BLaER1 (cell line): ENCODE measurements around the gene ZFYVE21.
A peak's percentile ranks its signal among the peaks of the same experiment; 100 is the strongest.

Source experiments
- H3K27ac ChIP-seq: shearing (Covaris generic); formaldehyde crosslinking; 2 replicates; pipeline ENCODE4 v1.8.1; 2022
- H3K27me3 ChIP-seq: shearing (Covaris generic); formaldehyde crosslinking; 2 replicates; pipeline ENCODE4 v1.8.1; 2022
- H3K36me3 ChIP-seq: shearing (Covaris generic); formaldehyde crosslinking; 2 replicates; pipeline ENCODE4 v1.8.1; 2022
- H3K4me1 ChIP-seq: shearing (Covaris generic); formaldehyde crosslinking; 2 replicates; pipeline ENCODE4 v1.8.1; 2022
- H3K4me2 ChIP-seq: shearing (Covaris generic); formaldehyde crosslinking; 2 replicates; pipeline ENCODE4 v1.8.1; 2022
- H3K4me3 ChIP-seq: shearing (Covaris generic); formaldehyde crosslinking; 2 replicates; pipeline ENCODE4 v1.8.1; 2022
- H3K9ac ChIP-seq: shearing (Covaris generic); formaldehyde crosslinking; 2 replicates; pipeline ENCODE4 v1.8.1; 2022
- H3K9me3 ChIP-seq: shearing (Covaris generic); formaldehyde crosslinking; 2 replicates; pipeline ENCODE4 v1.8.1; 2022
- H4K20me1 ChIP-seq: shearing (Covaris generic); formaldehyde crosslinking; 2 replicates; pipeline ENCODE4 v1.8.1; 2022
- Cebpa-rat ChIP-seq: shearing (Covaris generic); IDR thresholded peaks from 2 replicates; pipeline ENCODE4 v1.8.1; 2022

ZFYVE21 gene

GRCh38 chr14:103705118-103705503 lies 10.5 kb upstream of the ZFYVE21 start:
- no peak overlapping the region for H3K9ac ChIP-seq

GRCh38 chr14:103705504-103706284 lies 9.9 kb upstream of the ZFYVE21 start:
- Histone ChIP-seq H3K9ac (no peak overlapping the region), H3K27me3 (no peaks in the 10 kb centered on the region), H3K27ac (no peak overlapping the region), H4K20me1 (peaks cover 84% of the 10 kb centered on the region), H3K4me1 (peaks cover 17% of the 10 kb centered on the region), H3K9me3 (no peaks in the 10 kb centered on the region), H3K4me3 (no peak overlapping the region), H3K4me2 (no peak overlapping the region), H3K36me3 (peaks cover 99% of the 10 kb centered on the region)
- no peak for TF ChIP-seq Cebpa-rat

More at GRCh38 chr14:103705118-103705503, 10.5 kb upstream of the ZFYVE21 start:
- Histone ChIP-seq H3K4me3 (no peak overlapping the region), H3K4me1 (peaks cover 23% of the 10 kb centered on the region), H3K36me3 (peaks cover 100% of the 10 kb centered on the region), H3K9me3 (no peaks in the 10 kb centered on the region), H3K27ac (no peak overlapping the region), H3K27me3 (no peaks in the 10 kb centered on the region), H4K20me1 (peaks cover 86% of the 10 kb centered on the region), H3K4me2 (no peak overlapping the region)
- no peak for TF ChIP-seq Cebpa-rat

- Histone ChIP-seq H3K36me3 (peaks cover 99% of the 10 kb centered on the region), H3K9me3 (no peaks in the 10 kb centered on the region), H3K27ac (no peak overlapping the region), H3K4me2 (no peak overlapping the region), H3K4me3 (no peak overlapping the region), H3K4me1 (peaks cover 7% of the 10 kb centered on the region), H3K9ac (no peak overlapping the region), H4K20me1 (peaks cover 83% of the 10 kb centered on the region), H3K27me3 (no peaks in the 10 kb centered on the region)
- no peak for TF ChIP-seq Cebpa-rat
Observed at GRCh38 chr14:103706551-103707328, 8.9 kb upstream of the ZFYVE21 start.

- Histone ChIP-seq H3K27me3 (no peaks in the 10 kb centered on the region), H4K20me1 (peaks cover 83% of the 10 kb centered on the region), H3K27ac (no peak overlapping the region), H3K9ac (no peak overlapping the region), H3K9me3 (no peaks in the 10 kb centered on the region), H3K4me2 (no peak overlapping the region), H3K4me1 (no peaks in the 10 kb centered on the region), H3K36me3 (peaks cover 99% of the 10 kb centered on the region), H3K4me3 (no peak overlapping the region)
- TF ChIP-seq Cebpa-rat: no peak
Observed at GRCh38 chr14:103707329-103708263, 8.0 kb upstream of the ZFYVE21 start.

GRCh38 chr14:103708750-103709187 lies 6.8 kb upstream of the ZFYVE21 start:
- no peaks in the 10 kb centered on the region for H3K27me3 ChIP-seq
- no peak overlapping the region for H3K4me3 ChIP-seq
- no peak overlapping the region for H3K27ac ChIP-seq
- H3K9ac ChIP-seq: peak overlapping the region; percentile 19; the same call in 1 of the 2 replicates
- no peaks in the 10 kb centered on the region for H3K9me3 ChIP-seq
- no peak overlapping the region for H3K4me2 ChIP-seq
- TF ChIP-seq Cebpa-rat: no peak
- H3K4me1 ChIP-seq: peaks cover 5% of the 10 kb centered on the region
- H4K20me1 ChIP-seq: peaks cover 84% of the 10 kb centered on the region
- H3K36me3 ChIP-seq: peaks cover 96% of the 10 kb centered on the region

GRCh38 chr14:103709814-103710213 lies 5.8 kb upstream of the ZFYVE21 start:
- Histone ChIP-seq H3K27ac (no peak overlapping the region), H3K4me3 (no peak overlapping the region), H3K36me3 (peaks cover 86% of the 10 kb centered on the region), H3K4me1 (peaks cover 15% of the 10 kb centered on the region), H3K27me3 (no peaks in the 10 kb centered on the region), H3K4me2 (no peak overlapping the region), H3K9me3 (no peaks in the 10 kb centered on the region), H3K9ac (no peak overlapping the region; the same call in 1 of the 2 replicates), H4K20me1 (peaks cover 87% of the 10 kb centered on the region)
- TF ChIP-seq Cebpa-rat: no peak

GRCh38 chr14:103710771-103711377 lies 4.7 kb upstream of the ZFYVE21 start:
- TF ChIP-seq Cebpa-rat: no peak
- Histone ChIP-seq H3K9me3 (no peaks in the 10 kb centered on the region), H3K9ac (no peak overlapping the region), H3K27me3 (no peaks in the 10 kb centered on the region), H3K27ac (no peak overlapping the region), H3K4me2 (no peak overlapping the region), H4K20me1 (peaks cover 78% of the 10 kb centered on the region), H3K4me3 (no peak overlapping the region), H3K4me1 (peaks cover 15% of the 10 kb centered on the region), H3K36me3 (peaks cover 75% of the 10 kb centered on the region)

- Histone ChIP-seq H3K9ac (0 out of 2 replicates have a peak overlapping the region, but pooled peaks have one; percentile 38), H3K4me2 (no peak overlapping the region)
Observed at GRCh38 chr14:103711516-103712431, 3.8 kb upstream of the ZFYVE21 start.

More at GRCh38 chr14:103711516-103712431, 3.8 kb upstream of the ZFYVE21 start:
- no peak overlapping the region for H3K4me3 ChIP-seq
- H3K27ac ChIP-seq: no peak overlapping the region
- TF ChIP-seq Cebpa-rat: no peak
- H3K27me3 ChIP-seq: no peaks in the 10 kb centered on the region
- peaks cover 20% of the 10 kb centered on the region for H3K4me1 ChIP-seq
- H3K36me3 ChIP-seq: peaks cover 66% of the 10 kb centered on the region
- H4K20me1 ChIP-seq: peaks cover 76% of the 10 kb centered on the region
- no peaks in the 10 kb centered on the region for H3K9me3 ChIP-seq
